Tibial nerve (tissue), 4 donors: ENCODE results near the gene NUTF2. TPM values are rescaled to one million over a fixed set of nuclear protein-coding genes. Genes with fewer than 3 reads are reported as not detected.

ENCODE experiments used
- DNase-seq, 2 donors: peaks; one replicate each; pipeline ENCODE4 v3.0.0-alpha.2; 2019; ENCODE audit warnings: low spot score in 2 of 2
- H3K27ac ChIP-seq, 4 donors: fragments of 200-600 bp; sonication (generic) in 3 of 4; one replicate each; pipeline ENCODE4 v1.5.1; 2017 to 2019; ENCODE audit warnings: mild to moderate bottlenecking in 1 of 4
- H3K27me3 ChIP-seq, 2 donors: fragments of 200-600 bp; sonication (generic) in 1 of 2; one replicate each; pipeline versions ENCODE4 v1.5.1 to v1.6.0; 2017 to 2019
- H3K36me3 ChIP-seq, 3 donors: fragments of 200-600 bp; sonication (generic); one replicate each; pipeline ENCODE4 v1.5.1; 2018 to 2019
- H3K4me1 ChIP-seq, 4 donors: fragments of 200-600 bp; sonication (generic) in 3 of 4; one replicate each; pipeline ENCODE4 v1.5.1; 2017 to 2019
- H3K4me3 ChIP-seq, 4 donors: fragments of 200-600 bp; sonication (generic) in 3 of 4; one replicate each; pipeline ENCODE4 v1.5.1; 2017 to 2019; ENCODE audit warnings: mild to moderate bottlenecking in 1 of 4, moderate library complexity in 1 of 4
- H3K9me3 ChIP-seq, 4 donors: fragments of 200-600 bp; sonication (generic) in 3 of 4; one replicate each; pipeline ENCODE4 v1.5.1; 2017 to 2019
- EP300 ChIP-seq, 2 donors: sonication (generic); formaldehyde crosslinking; IDR thresholded peaks; one replicate each; pipeline ENCODE4 v1.6.1; 2017; ENCODE audit warnings: antibody characterized with exemption in 2 of 2, mild to moderate bottlenecking in 1 of 2
- POLR2A ChIP-seq, 2 donors: fragments of 450-650 bp; IDR thresholded peaks; one replicate each; pipeline ENCODE4 v1.6.1; 2017; ENCODE audit warnings: antibody characterized with exemption in 2 of 2, mild to moderate bottlenecking in 2 of 2, moderate library complexity in 2 of 2
- WGBS, 2 donors: methylation state at CpG; one replicate each; pipeline ENCODE4 v1.1.5; 2018; 5-methylcytosine and 5-hydroxymethylcytosine counted together
- total RNA-seq, 4 donors: library from RNA; depleted of rRNA; stranded (reverse); fragments of >200 nt; gene quantifications; one replicate each; pipeline ENCODE4 v1.1.0, GENCODE V29; 2016
- TF ChIP-seq, protein P1 (sequence below), 5 experiments: fragments of 200-600 bp in 3 of 5; fragments of 450-650 bp in 2 of 5; sonication (generic) in 3 of 5; IDR thresholded peaks; one replicate each; pipeline ENCODE4 v1.5.1; 2016 to 2019; ENCODE audit warnings: antibody characterized with exemption in 5 of 5, mild to moderate bottlenecking in 3 of 5, moderate library complexity in 2 of 5

Gene NUTF2
- total RNA-seq, 4 donors from 2014 or later: 54.4 to 137 (median 105) TPM

DNA sequence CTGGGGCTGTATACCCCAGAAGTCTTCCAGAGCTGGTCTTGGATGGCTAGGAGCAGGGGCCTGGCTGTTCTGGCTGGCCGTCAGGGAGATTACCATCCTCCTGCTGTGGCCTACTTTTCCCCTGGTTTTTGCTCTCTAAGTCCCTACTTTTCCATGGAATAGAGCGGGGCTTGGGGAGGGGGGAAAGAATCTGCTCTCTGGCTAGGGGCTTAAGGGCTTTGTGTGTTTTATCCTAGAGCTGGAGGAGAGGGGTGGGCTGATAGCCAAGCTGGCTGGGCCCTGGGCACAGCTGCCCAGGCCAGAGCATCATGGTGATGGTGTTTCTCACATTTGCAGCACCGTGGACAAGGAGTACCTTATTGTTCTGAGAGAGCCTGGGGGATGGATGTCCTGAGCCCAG is 41.6 kb downstream of the NUTF2 start:
- no peak for DNase-seq
- WGBS, 2 donors: 73 to 78% methylated on average over 3 of the region's 3 CpGs
- TF ChIP-seq, protein P1, sequence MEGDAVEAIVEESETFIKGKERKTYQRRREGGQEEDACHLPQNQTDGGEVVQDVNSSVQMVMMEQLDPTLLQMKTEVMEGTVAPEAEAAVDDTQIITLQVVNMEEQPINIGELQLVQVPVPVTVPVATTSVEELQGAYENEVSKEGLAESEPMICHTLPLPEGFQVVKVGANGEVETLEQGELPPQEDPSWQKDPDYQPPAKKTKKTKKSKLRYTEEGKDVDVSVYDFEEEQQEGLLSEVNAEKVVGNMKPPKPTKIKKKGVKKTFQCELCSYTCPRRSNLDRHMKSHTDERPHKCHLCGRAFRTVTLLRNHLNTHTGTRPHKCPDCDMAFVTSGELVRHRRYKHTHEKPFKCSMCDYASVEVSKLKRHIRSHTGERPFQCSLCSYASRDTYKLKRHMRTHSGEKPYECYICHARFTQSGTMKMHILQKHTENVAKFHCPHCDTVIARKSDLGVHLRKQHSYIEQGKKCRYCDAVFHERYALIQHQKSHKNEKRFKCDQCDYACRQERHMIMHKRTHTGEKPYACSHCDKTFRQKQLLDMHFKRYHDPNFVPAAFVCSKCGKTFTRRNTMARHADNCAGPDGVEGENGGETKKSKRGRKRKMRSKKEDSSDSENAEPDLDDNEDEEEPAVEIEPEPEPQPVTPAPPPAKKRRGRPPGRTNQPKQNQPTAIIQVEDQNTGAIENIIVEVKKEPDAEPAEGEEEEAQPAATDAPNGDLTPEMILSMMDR (IDR thresholded peaks at IDR 0.05): no peak
- TF ChIP-seq EP300 (IDR thresholded peaks at IDR 0.05) (no peak), POLR2A (IDR thresholded peaks at IDR 0.05) (no peak)
- H3K4me3 ChIP-seq: no peak overlapping the region
- no peaks in the 10 kb centered on the region for H3K27me3 ChIP-seq
- peaks cover 0 to 23% (median 7%) of the 10 kb centered on the region in 4 donors for H3K4me1 ChIP-seq
- H3K36me3 ChIP-seq: peaks cover 0 to 27% (median 0%) of the 10 kb centered on the region in 3 donors
- no peak overlapping the region for H3K27ac ChIP-seq
- H3K9me3 ChIP-seq: no peaks in the 10 kb centered on the region

DNA sequence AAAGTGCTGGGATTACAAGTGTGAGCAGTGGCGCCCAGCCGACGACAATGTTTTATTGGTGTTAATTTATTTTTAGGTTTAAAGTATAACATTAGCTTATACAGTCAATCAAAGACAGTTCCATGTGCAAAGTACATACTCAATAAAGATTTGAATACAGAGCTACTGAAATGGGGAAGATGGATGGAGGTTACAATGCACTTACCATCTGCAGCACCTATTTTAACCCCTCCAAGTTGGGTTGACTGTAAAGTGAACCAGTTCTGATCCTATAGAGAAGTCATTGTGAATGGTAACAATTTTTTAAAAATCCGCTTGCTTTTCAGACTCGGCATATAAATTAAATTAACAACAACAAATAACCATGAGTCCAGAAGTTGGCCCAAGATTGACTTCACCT is 45.6 kb downstream of the NUTF2 start:
- peak overlapping the region; percentile 82 to 99 (median 88) for H3K27ac ChIP-seq
- 56 to 60% methylated on average over 5 of the region's 5 CpGs for WGBS, 2 donors
- no peaks in the 10 kb centered on the region for H3K27me3 ChIP-seq
- no peaks in the 10 kb centered on the region for H3K9me3 ChIP-seq
- no peaks in the 10 kb centered on the region for H3K36me3 ChIP-seq
- TF ChIP-seq EP300 (IDR thresholded peaks at IDR 0.05) (no peak), POLR2A (IDR thresholded peaks at IDR 0.05) (no peak)
- TF ChIP-seq, protein P1 (IDR thresholded peaks at IDR 0.05): no peak
- no peak for DNase-seq
- H3K4me1 ChIP-seq: peaks cover 3 to 45% (median 26%) of the 10 kb centered on the region in 4 donors
- H3K4me3 ChIP-seq: peak overlapping the region in 3 of 4 donors; percentile 72 to 98 (median 81)

DNA sequence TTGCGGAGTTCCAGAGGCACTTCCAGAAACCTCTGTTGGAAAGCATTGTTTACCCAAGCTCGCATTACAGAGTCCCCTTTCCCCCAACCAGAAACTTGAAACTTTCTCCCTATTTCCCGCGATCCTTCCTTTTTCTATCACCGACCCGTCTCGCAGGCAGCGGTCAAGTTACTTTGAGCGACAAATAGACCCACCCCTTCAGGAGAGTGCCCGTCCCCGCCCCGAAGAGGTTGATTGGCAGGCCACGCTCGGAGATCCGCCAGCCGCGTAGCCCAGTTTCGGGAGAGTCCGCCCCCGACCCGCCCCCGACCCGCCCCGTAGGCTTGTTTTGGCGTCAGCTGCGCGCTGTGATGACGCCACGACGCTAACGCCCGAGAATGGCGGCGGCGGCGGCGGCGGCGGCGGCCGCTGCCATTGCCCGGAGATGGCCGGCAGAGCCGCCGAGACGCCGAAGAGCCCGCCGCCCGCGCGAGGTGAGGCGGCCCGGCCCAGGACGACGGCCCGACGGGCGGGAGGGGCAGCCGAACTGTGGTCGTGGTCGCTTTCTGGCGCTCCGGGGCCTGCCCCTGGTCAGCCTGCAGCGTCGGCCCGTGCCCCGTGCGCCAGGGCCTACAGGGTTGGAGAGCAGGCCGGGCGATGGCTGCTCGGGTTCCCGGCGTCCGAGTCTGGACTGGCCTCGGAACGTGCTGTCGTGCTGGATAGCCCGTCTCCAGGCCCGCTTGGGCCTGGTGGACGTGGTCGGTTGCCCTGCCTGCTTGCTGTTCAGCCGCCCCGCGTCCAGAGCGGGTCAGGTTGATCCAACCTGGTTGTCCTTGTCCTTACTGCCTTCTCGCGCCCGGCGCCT is 46.4 kb downstream of the NUTF2 start, which contains the start of gene PSKH1:
Gene PSKH1 (plus strand): TSS at position 356 of the 844 bp plus-strand sequence. CDS start 15,496 bp downstream, outside the sequence.
- Histone ChIP-seq H3K9me3 (no peaks in the 10 kb centered on the region), H3K4me1 (peaks cover 3 to 53% (median 32%) of the 10 kb centered on the region in 4 donors), H3K27me3 (no peaks in the 10 kb centered on the region), H3K4me3 (peak within 1 kb of the TSS; percentile 64 to 98 (median 76)), H3K27ac (peak within 1 kb of the TSS; percentile 82 to 99 (median 94)), H3K36me3 (no peaks in the 10 kb centered on the region)
- DNase-seq: peak; percentile 94 to 95
- TF ChIP-seq POLR2A (IDR thresholded peaks at IDR 0.05) (peak; percentile 60 to 92), EP300 (IDR thresholded peaks at IDR 0.05) (peak; percentile 50 to 76)
- TF ChIP-seq, protein P1 (IDR thresholded peaks at IDR 0.05): peak in 1 of 5 experiments; percentile 42
- WGBS, 2 donors: 1% methylated on average over 30 to 54 of the region's 90 CpGs

DNA sequence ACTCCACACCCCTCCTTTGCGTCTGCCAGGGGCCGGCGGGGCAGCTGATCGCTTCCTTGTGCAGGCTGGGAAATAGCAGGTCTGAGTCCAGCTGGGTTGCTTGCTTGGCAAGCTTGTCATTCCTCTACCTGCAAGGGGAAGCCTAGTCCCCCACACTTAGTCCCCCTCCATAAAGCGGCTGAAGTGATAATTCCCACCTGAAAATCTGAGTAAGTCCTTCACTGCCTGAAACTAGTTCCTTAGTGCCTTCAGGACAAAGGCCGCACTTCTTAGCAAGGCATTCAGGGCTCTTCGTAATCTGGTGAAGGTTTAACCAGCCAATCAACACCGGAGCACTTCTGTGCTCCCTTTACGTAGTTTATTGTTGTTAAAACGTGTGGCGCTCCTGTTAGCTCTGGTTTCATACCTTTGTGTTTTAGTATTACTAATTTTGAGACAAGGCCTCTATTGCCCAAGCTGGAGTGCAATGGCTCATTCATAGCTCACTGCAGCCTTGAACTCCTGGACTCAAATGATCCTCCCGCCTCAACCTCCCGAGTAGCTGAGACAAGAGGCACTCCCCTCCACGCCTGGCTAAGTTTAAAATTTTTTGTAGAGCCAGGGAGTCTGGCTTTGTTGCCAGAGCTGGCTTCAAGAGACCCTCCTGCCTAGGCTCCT is 47.1 kb downstream of the NUTF2 start:
- Histone ChIP-seq H3K27me3 (no peaks in the 10 kb centered on the region), H3K9me3 (no peaks in the 10 kb centered on the region), H3K36me3 (no peaks in the 10 kb centered on the region), H3K4me1 (peaks cover 3 to 60% (median 32%) of the 10 kb centered on the region in 4 donors), H3K27ac (peak overlapping the region; percentile 82 to 99 (median 94)), H3K4me3 (peak overlapping the region; percentile 64 to 98 (median 76))
- DNase-seq: no peak
- TF ChIP-seq POLR2A (IDR thresholded peaks at IDR 0.05): no peak
- TF ChIP-seq EP300 (IDR thresholded peaks at IDR 0.05): no peak
- TF ChIP-seq, protein P1 (IDR thresholded peaks at IDR 0.05): no peak
- WGBS, 2 donors: 20 to 23% methylated on average over 14 of the region's 14 CpGs
